Measurements from ENCODE around the gene ARID5B.

GRCh38 chr10:61975391-61975932 lies 74.0 kb downstream of the ARID5B start:
- TF ChIP-seq CTCF (IDR thresholded peaks at IDR 0.05) (no peak), POLR2A (IDR thresholded peaks at IDR 0.05) (no peak)
